ENCODE results near the gene VSTM4. TPM values are rescaled to one million over a fixed set of nuclear protein-coding genes. Genes with fewer than 3 reads are reported as not detected.

The VSTM4 gene
- total RNA-seq, 2 donors from 2014 or later, result 6.9 to 36.0 TPM

DNA sequence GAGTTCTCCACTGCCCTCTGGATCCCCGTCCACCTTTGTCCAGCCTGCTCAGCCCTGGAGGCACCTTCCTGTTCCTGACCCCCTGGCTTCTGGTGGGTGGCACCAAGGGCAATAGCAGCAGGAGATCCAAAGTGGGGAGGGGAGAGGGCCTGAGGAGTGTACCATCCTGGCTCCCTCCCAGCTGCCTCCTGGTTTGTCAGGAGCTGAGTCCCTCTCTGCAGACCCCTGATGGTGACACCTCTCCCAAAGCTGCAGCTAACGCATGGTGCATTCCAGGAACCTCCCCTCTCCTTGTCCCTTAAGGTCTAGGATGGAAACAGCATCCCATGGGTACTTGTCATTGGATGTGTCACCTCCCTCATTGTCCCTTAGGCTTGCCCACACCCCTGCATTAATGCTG, 39.6 kb downstream of the VSTM4 start:
- intact Hi-C loops (cut with DNase I), result no loop called here
- H3K4me3 ChIP-seq, result no peak overlapping the region
- H3K9me3 ChIP-seq, result no peaks in the 10 kb centered on the region
- no peaks in the 10 kb centered on the region for H3K4me1 ChIP-seq (replicated peaks)
- no peak for DNase-seq (ENCODE audit: low spot score)
- no peaks in the 10 kb centered on the region for H3K36me3 ChIP-seq
- H3K27ac ChIP-seq, result no peak overlapping the region
- TF ChIP-seq POLR2AphosphoS5 (IDR thresholded peaks at IDR 0.05), result no peak
- TF ChIP-seq POLR2A (IDR thresholded peaks at IDR 0.05), result no peak
- TF ChIP-seq, protein P1, sequence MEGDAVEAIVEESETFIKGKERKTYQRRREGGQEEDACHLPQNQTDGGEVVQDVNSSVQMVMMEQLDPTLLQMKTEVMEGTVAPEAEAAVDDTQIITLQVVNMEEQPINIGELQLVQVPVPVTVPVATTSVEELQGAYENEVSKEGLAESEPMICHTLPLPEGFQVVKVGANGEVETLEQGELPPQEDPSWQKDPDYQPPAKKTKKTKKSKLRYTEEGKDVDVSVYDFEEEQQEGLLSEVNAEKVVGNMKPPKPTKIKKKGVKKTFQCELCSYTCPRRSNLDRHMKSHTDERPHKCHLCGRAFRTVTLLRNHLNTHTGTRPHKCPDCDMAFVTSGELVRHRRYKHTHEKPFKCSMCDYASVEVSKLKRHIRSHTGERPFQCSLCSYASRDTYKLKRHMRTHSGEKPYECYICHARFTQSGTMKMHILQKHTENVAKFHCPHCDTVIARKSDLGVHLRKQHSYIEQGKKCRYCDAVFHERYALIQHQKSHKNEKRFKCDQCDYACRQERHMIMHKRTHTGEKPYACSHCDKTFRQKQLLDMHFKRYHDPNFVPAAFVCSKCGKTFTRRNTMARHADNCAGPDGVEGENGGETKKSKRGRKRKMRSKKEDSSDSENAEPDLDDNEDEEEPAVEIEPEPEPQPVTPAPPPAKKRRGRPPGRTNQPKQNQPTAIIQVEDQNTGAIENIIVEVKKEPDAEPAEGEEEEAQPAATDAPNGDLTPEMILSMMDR (IDR thresholded peaks at IDR 0.05), result no peak
- 97% methylated on average over 2 of the region's 2 CpGs for WGBS
- no peaks in the 10 kb centered on the region for H3K27me3 ChIP-seq (replicated peaks; ENCODE audit: insufficient read depth)

DNA sequence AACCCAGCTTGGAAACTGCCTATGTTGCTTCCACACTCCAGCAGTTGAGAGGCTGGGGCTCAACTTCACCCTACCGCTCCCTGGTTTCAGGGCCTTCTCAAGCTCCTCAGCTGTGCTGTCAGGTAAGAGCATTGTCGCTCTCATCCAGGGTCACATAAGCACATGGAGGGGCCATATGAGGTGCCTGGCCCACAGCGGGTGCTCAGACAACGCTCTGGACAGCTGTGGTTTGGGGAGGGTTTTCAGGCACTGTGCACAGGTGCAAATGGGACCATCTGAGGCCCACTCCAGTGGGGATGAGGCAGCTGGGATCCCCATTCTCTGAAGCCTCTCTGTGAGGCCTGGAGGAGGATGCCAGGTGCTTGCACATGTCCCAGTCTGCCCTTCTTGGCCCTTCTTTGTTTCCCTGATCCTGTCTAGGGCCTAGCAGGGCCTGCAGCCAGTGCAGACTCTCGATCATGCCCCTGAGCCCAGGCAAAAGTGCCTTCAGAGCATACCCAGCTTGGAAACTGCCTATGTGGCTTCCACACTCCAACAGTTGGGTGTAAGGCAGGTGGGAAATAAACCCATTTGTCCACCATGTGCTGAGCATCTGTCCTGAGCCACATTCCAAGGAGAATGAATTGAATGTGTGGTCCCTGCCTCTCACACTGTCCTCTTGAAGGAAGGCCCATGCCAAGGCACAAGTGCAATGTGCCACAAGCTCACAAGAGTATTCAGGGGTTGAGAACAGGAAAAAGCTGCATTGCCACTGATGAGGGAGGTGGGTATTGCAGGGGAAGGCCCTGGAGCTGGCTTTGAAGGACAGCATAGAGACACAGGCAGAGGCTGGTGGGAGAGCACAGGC, 40.3 kb downstream of the VSTM4 start:
- Histone ChIP-seq H3K36me3 (no peaks in the 10 kb centered on the region), H3K27ac (no peak overlapping the region), H3K9me3 (no peaks in the 10 kb centered on the region), H3K4me1 (replicated peaks) (no peaks in the 10 kb centered on the region), H3K27me3 (replicated peaks; ENCODE audit: insufficient read depth) (no peaks in the 10 kb centered on the region), H3K4me3 (no peak overlapping the region)
- intact Hi-C loops (cut with DNase I), result no loop called here
- DNase-seq (ENCODE audit: low spot score), result no peak
- WGBS, result 96% methylated on average over 5 of the region's 5 CpGs
- TF ChIP-seq POLR2AphosphoS5 (IDR thresholded peaks at IDR 0.05) (no peak), POLR2A (IDR thresholded peaks at IDR 0.05) (no peak)
- TF ChIP-seq, protein P1 (IDR thresholded peaks at IDR 0.05), result no peak

DNA sequence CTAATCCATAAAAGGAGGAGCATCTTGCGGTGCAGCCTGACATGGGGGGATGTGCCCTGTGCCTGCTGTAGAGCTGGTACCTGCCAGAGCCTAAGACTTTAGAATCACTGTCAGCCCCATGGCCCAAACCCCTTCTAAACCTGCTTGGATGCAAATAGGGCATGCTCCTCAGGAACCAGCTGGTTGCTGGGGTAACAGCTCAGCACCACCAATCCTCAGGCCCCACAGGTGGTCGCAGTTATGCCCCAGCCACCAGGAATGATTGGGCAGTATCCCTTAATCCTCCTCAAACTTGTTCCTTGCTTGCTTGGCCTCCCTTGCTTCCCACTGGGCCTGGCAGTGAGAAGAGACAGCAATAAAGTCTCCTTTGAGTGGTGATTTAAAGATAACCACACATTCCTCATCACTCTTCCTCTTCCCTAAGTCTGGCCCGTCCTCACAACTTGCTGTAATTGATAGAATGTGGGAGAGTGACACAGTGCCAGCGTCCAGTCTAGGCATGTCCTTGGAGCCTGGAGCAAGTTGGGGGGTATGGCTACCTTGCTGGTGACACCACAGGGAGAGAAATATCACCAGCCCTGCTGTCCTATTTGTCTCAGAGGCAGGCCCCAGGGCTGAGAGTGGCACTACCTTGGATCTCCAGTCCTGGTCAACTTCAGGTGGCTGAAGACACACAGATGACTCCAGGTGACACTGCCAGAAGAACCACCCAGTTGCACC, 43.0 kb downstream of the VSTM4 start:
- WGBS, result 72% methylated on average over 4 of the region's 4 CpGs
- Histone ChIP-seq H3K27ac (no peak overlapping the region), H3K27me3 (replicated peaks; ENCODE audit: insufficient read depth) (no peaks in the 10 kb centered on the region), H3K9me3 (no peaks in the 10 kb centered on the region), H3K36me3 (no peaks in the 10 kb centered on the region), H3K4me1 (replicated peaks) (no peaks in the 10 kb centered on the region), H3K4me3 (no peak overlapping the region)
- no peak for DNase-seq (ENCODE audit: low spot score)
- intact Hi-C loops (cut with DNase I), result no loop called here
- TF ChIP-seq, protein P1 (IDR thresholded peaks at IDR 0.05), result no peak
- no peak for TF ChIP-seq POLR2A (IDR thresholded peaks at IDR 0.05)
- TF ChIP-seq POLR2AphosphoS5 (IDR thresholded peaks at IDR 0.05), result no peak

DNA sequence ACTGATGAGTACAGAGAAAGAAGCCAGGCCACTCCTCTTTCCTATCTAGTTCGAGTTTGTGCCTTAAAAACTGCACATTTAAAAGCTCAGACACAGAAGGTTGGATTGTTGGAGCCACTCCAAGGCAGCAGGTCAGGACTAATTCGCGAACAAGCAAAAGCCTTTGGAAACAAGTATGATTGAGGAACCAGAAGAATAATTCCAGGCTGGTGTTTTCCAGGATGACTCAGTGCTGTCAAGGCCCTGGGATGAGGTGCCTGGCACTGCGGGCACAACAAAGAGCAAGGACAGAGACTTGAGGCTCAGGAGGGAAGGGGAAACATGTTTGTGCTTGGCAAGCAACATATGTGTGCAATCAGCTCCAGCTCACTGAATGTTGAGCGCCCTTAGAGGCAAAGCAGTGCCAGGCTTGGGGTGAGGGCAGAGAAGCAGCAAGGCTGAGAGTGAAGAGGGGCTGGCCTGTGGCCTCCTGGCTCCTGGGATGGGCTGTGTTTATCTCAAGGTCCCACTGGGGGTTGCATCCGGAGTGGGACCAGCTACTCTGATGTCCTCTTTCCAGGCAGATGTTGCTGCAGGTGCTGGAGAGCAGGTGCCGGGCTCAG, 44.1 kb downstream of the VSTM4 start:
- WGBS, result 41% methylated on average over 7 of the region's 7 CpGs
- Histone ChIP-seq H3K4me3 (no peak overlapping the region), H3K27me3 (replicated peaks; ENCODE audit: insufficient read depth) (no peaks in the 10 kb centered on the region), H3K9me3 (no peaks in the 10 kb centered on the region), H3K4me1 (replicated peaks) (no peaks in the 10 kb centered on the region), H3K27ac (no peak overlapping the region), H3K36me3 (no peaks in the 10 kb centered on the region)
- DNase-seq (ENCODE audit: low spot score), result peak; percentile 59
- TF ChIP-seq, protein P1 (IDR thresholded peaks at IDR 0.05), result no peak
- TF ChIP-seq POLR2AphosphoS5 (IDR thresholded peaks at IDR 0.05), result peak; percentile 45
- intact Hi-C loops (cut with DNase I), result no loop called here
